K562 (cell line): ENCODE measurements around the gene ASIC5.

Experiments
- GABPA ChIP-seq: fragments of 200-800 bp; sonication (Bioruptor generic); conservative IDR thresholded peaks from 2 replicates; pipeline ENCODE4 v1.6.1; 2016; ENCODE audit warnings: low read depth, missing genetic modification characterization, missing compliant biosample characterization
- MIER1 ChIP-seq: fragments of 450-650 bp; IDR thresholded peaks from 2 replicates; pipeline ENCODE4 v1.6.1; 2016; ENCODE audit warnings: antibody characterized with exemption, mild to moderate bottlenecking, low read depth
- MXI1 ChIP-seq: IDR thresholded peaks from 2 replicates; pipeline ENCODE4 v1.6.1; 2011; ENCODE audit warnings: low read depth, mild to moderate bottlenecking, improper control_type of control experiment, low read length
- SMC3 ChIP-seq: conservative IDR thresholded peaks from 2 replicates; pipeline ENCODE4 v1.6.1; 2011; ENCODE audit warnings: low read depth, low read length, improper control_type of control experiment; ENCODE audit not compliant: insufficient read depth
- TAF1 ChIP-seq: IDR thresholded peaks from 2 replicates; pipeline ENCODE4 v1.6.1; 2011; ENCODE audit warnings: mild to moderate bottlenecking, low read length, moderate library complexity; ENCODE audit not compliant: insufficient read depth, control insufficient read depth, severe bottlenecking; ENCODE audit errors: extremely low read depth
- TEAD4 ChIP-seq, 2 experiments: sonication (generic) in 1 of 2; formaldehyde crosslinking in 1 of 2; IDR thresholded peaks; 2 replicates each; pipeline versions ENCODE4 v1.6.1 to v1.8.0; 2012 to 2022; ENCODE audit warnings: borderline replicate concordance in 1 of 2, inconsistent platforms in 1 of 2, low read length in 1 of 2, mild to moderate bottlenecking in 1 of 2, missing genetic modification reagents in 1 of 2
- TF ChIP-seq, protein P1 (sequence below): fragments of 250-450 bp; sonication (Bioruptor Pico); IDR thresholded peaks from 2 replicates; pipeline ENCODE4 v1.8.0; 2021; ENCODE audit warnings: moderate library complexity, mild to moderate bottlenecking, inconsistent platforms
- TF ChIP-seq, protein P2 (sequence below): sonication (generic); formaldehyde crosslinking; IDR thresholded peaks from 2 replicates; pipeline ENCODE4 v1.9.0; 2022; ENCODE audit warnings: mild to moderate bottlenecking, missing genetic modification reagents

DNA sequence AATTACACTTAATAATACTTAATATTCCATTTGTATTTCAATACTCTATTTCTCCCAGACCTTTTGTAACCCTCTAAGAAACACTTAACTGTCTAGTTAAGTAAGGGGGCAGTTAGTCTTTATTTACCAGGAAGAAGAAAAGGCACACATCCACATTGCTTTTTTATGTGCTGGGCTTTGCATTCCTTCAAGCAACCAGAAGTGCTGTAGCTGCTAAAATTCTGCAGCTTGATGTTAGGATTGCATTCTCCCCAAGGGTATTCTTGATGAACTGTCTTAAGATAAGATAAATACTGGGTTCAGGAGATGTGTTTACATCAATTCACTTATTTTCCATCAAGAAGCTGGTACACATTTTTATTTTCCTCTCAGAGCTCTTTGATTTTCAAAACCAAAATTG is 24.0 kb downstream of the ASIC5 start:
- TF ChIP-seq TEAD4 (IDR thresholded peaks at IDR 0.05; ENCODE audit: low read length), result no peak
- TF ChIP-seq TEAD4 (CRISPR knock-in tag; IDR thresholded peaks at IDR 0.05; ENCODE audit: borderline replicate concordance), result no peak
- TF ChIP-seq, protein P1, sequence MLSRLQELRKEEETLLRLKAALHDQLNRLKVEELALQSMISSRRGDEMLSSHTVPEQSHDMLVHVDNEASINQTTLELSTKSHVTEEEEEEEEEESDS (CRISPR knock-in tag), result no peak
- no peak for TF ChIP-seq MXI1
- TF ChIP-seq, protein P2, sequence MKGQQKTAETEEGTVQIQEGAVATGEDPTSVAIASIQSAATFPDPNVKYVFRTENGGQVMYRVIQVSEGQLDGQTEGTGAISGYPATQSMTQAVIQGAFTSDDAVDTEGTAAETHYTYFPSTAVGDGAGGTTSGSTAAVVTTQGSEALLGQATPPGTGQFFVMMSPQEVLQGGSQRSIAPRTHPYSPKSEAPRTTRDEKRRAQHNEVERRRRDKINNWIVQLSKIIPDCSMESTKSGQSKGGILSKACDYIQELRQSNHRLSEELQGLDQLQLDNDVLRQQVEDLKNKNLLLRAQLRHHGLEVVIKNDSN, result no peak
- no peak for TF ChIP-seq MIER1
- TF ChIP-seq TAF1, result no peak
- no peak for TF ChIP-seq GABPA (tag)
- no peak for TF ChIP-seq SMC3
